H9 (cell line): ENCODE measurements around the gene LSM2. TPM values are rescaled to one million over a fixed set of nuclear protein-coding genes. Genes with fewer than 3 reads are reported as not detected.

Source experiments
- DNase-seq: peaks from one replicate; pipeline ENCODE4 v3.0.0-alpha.2; 2017
- H2AFZ ChIP-seq: one replicate; pipeline ENCODE4 v1.6.1; 2013; ENCODE audit warnings: mild to moderate bottlenecking, low read length, control low read depth, moderate library complexity
- H2AK5ac ChIP-seq: 2 replicates; pipeline ENCODE4 v1.6.1; 2013; ENCODE audit warnings: low read length, control low read depth, mixed read lengths; ENCODE audit not compliant: insufficient read length
- H2BK120ac ChIP-seq: one replicate; pipeline ENCODE4 v1.6.1; 2013; ENCODE audit warnings: low read depth, mild to moderate bottlenecking, low read length, control low read depth, inconsistent platforms; ENCODE audit not compliant: poor library complexity, severe bottlenecking
- H2BK12ac ChIP-seq: 2 replicates; pipeline ENCODE4 v1.6.1; 2013; ENCODE audit warnings: low read length, control low read depth, mixed read lengths, low read depth; ENCODE audit not compliant: insufficient read length
- H2BK15ac ChIP-seq: 2 replicates; pipeline ENCODE4 v1.6.1; 2013; ENCODE audit warnings: low read depth, low read length, control low read depth
- H2BK20ac ChIP-seq: one replicate; pipeline ENCODE4 v1.6.1; 2013; ENCODE audit warnings: low read depth, mild to moderate bottlenecking, low read length, control low read depth, inconsistent platforms; ENCODE audit not compliant: poor library complexity, severe bottlenecking
- H2BK5ac ChIP-seq: 2 replicates; pipeline ENCODE4 v1.6.1; 2013; ENCODE audit warnings: low read length, control low read depth, mixed read lengths; ENCODE audit not compliant: insufficient read length
- H3K14ac ChIP-seq: 2 replicates; pipeline ENCODE4 v1.6.1; 2013; ENCODE audit warnings: low read length, control low read depth; ENCODE audit not compliant: insufficient read depth
- H3K18ac ChIP-seq: 2 replicates; pipeline ENCODE4 v1.6.1; 2013; ENCODE audit warnings: low read depth, mild to moderate bottlenecking, mixed read lengths, low read length, control low read depth; ENCODE audit not compliant: insufficient read length
- H3K23ac ChIP-seq: 2 replicates; pipeline ENCODE4 v1.6.1; 2013; ENCODE audit warnings: low read length, control low read depth, mixed read lengths, low read depth; ENCODE audit not compliant: insufficient read length
- H3K23me2 ChIP-seq: 2 replicates; pipeline ENCODE4 v1.6.1; 2013; ENCODE audit warnings: low read depth, mild to moderate bottlenecking, mixed read lengths, low read length, control low read depth; ENCODE audit not compliant: insufficient read length, poor library complexity, severe bottlenecking
- H3K27ac ChIP-seq: 2 replicates; pipeline ENCODE4 v1.5.1; 2013; ENCODE audit warnings: low read length, control low read depth, mixed read lengths, low read depth; ENCODE audit not compliant: insufficient read length
- H3K27me3 ChIP-seq: 2 replicates; pipeline ENCODE4 v1.6.1; 2013; ENCODE audit warnings: low read length, control low read depth, inconsistent platforms; ENCODE audit not compliant: insufficient read depth
- H3K4ac ChIP-seq: 2 replicates; pipeline ENCODE4 v1.6.1; 2013; ENCODE audit warnings: low read depth, mild to moderate bottlenecking, control low read depth, inconsistent platforms, low read length, moderate library complexity
- H3K4me1 ChIP-seq: 2 replicates; pipeline ENCODE4 v1.6.1; 2013; ENCODE audit warnings: low read length, control low read depth, inconsistent platforms; ENCODE audit not compliant: insufficient read depth
- H3K4me2 ChIP-seq: 2 replicates; pipeline ENCODE4 v1.6.1; 2013; ENCODE audit warnings: low read length, control low read depth, mixed read lengths; ENCODE audit not compliant: insufficient read length, insufficient read depth
- H3K56ac ChIP-seq: 2 replicates; pipeline ENCODE4 v1.6.1; 2013; ENCODE audit warnings: low read depth, mild to moderate bottlenecking, mixed read lengths, low read length, control low read depth; ENCODE audit not compliant: insufficient read length
- H3K79me1 ChIP-seq: 2 replicates; pipeline ENCODE4 v1.6.1; 2013; ENCODE audit warnings: low read depth, mild to moderate bottlenecking, moderate library complexity, low read length, control low read depth, inconsistent platforms; ENCODE audit not compliant: insufficient read depth, poor library complexity, severe bottlenecking
- H3K79me2 ChIP-seq: 2 replicates; pipeline ENCODE4 v1.6.1; 2013; ENCODE audit warnings: low read length, control low read depth, inconsistent platforms; ENCODE audit not compliant: insufficient read depth
- H3K9ac ChIP-seq: 2 replicates; pipeline ENCODE4 v1.6.1; 2013; ENCODE audit warnings: low read length, control low read depth, mixed read lengths; ENCODE audit not compliant: insufficient read length; ENCODE audit errors: extremely low read depth
- H3K9me3 ChIP-seq: one replicate; pipeline ENCODE4 v1.6.1; 2013; ENCODE audit warnings: low read depth, low read length, inconsistent platforms; ENCODE audit not compliant: control insufficient read depth
- H3T11ph ChIP-seq: one replicate; pipeline ENCODE4 v1.6.1; 2013; ENCODE audit warnings: mild to moderate bottlenecking, low read length, control low read depth, inconsistent platforms
- H4K20me1 ChIP-seq: one replicate; pipeline ENCODE4 v1.6.1; 2013; ENCODE audit not compliant: control insufficient read depth, insufficient read length, insufficient read depth
- H4K5ac ChIP-seq: 2 replicates; pipeline ENCODE4 v1.6.1; 2013; ENCODE audit warnings: low read depth, mild to moderate bottlenecking, mixed read lengths, low read length, control low read depth; ENCODE audit not compliant: insufficient read length
- H4K8ac ChIP-seq: replicated peaks from 2 replicates; pipeline ENCODE4 v1.6.1; 2013; ENCODE audit warnings: low read length, control low read depth, mixed read lengths, low read depth; ENCODE audit not compliant: insufficient read length
- H4K91ac ChIP-seq: 2 replicates; pipeline ENCODE4 v1.6.1; 2013; ENCODE audit warnings: low read depth, mild to moderate bottlenecking, moderate library complexity, mixed read lengths, low read length, control low read depth; ENCODE audit not compliant: insufficient read length
- H3K27ac Mint-ChIP-seq, 3 experiments: 2 replicates in 2 of 3; 3 replicates in 1 of 3; pipeline ENCODE4 v1.8.0; 2020 to 2021; ENCODE audit warnings: mixed read lengths in 3 of 3, mild to moderate bottlenecking in 1 of 3, moderate library complexity in 1 of 3
- H3K27me3 Mint-ChIP-seq: 2 replicates; pipeline ENCODE4 v1.8.0; 2021; ENCODE audit warnings: low read depth, mild to moderate bottlenecking, moderate library complexity, mixed read lengths
- H3K36me3 Mint-ChIP-seq, 3 experiments: 2 replicates in 2 of 3; 3 replicates in 1 of 3; pipeline ENCODE4 v1.8.0; 2020 to 2021; ENCODE audit warnings: low read depth in 3 of 3, mixed read lengths in 3 of 3; ENCODE audit not compliant: insufficient read depth in 1 of 3
- H3K4me1 Mint-ChIP-seq, 2 experiments: 2 replicates each; pipeline ENCODE4 v1.8.0; 2020; ENCODE audit warnings: mixed read lengths in 2 of 2
- H3K4me3 Mint-ChIP-seq, 2 experiments: 2 replicates in 1 of 2; 3 replicates in 1 of 2; pipeline ENCODE4 v1.8.0; 2020 to 2021; ENCODE audit warnings: mild to moderate bottlenecking in 2 of 2, mixed read lengths in 2 of 2, moderate library complexity in 1 of 2
- H3K9me3 Mint-ChIP-seq, 2 experiments: 2 replicates in 1 of 2; 3 replicates in 1 of 2; pipeline ENCODE4 v1.8.0; 2020; ENCODE audit warnings: mild to moderate bottlenecking in 2 of 2, mixed read lengths in 2 of 2, moderate library complexity in 1 of 2
- WGBS: extraction: QIAGEN DNeasy Blood & Tissue Kit; methylation state at CpG from one replicate; pipeline ENCODE4 v1.1.7; 2013; ENCODE audit warnings: missing lambda C conversion rate, low lambda C conversion rate, mixed read lengths; ENCODE audit not compliant: insufficient read length; ENCODE audit errors: extremely low coverage; 5-methylcytosine and 5-hydroxymethylcytosine counted together
- total RNA-seq: library from RNA; stranded (reverse); gene quantifications from 2 replicates; pipeline ENCODE4 v1.2.1, GENCODE V29; 2021
- TF ChIP-seq, protein P1 (sequence below): fragments of 200-600 bp; sonication (generic); conservative IDR thresholded peaks from 3 replicates; pipeline ENCODE4 v1.8.0; 2021; ENCODE audit warnings: antibody characterized with exemption, mild to moderate bottlenecking

LSM2 gene
- total RNA-seq, 1 experiment from 2014 or later = 123 TPM

- Histone ChIP-seq H3K27me3 (no peaks in the 10 kb centered on the region), H3K4ac (no peak within 1 kb of the TSS), H3T11ph (no peak within 1 kb of the TSS), H2BK12ac (no peak within 1 kb of the TSS), H2BK120ac (no peak within 1 kb of the TSS), H4K8ac (no peak within 1 kb of the TSS), H3K4me2 (peak within 1 kb of the TSS; percentile 76), H2BK15ac (no peak within 1 kb of the TSS), H2BK5ac (no peak within 1 kb of the TSS), H2BK20ac (no peak within 1 kb of the TSS), H3K9me3 (no peaks in the 10 kb centered on the region), H3K9ac (no peak within 1 kb of the TSS), H3K4me1 (no peaks in the 10 kb centered on the region; the same call in 1 of the 2 replicates), H3K79me2 (no peaks in the 10 kb centered on the region), H3K23me2 (peaks cover 5% of the 10 kb centered on the region), H3K27ac (no peak within 1 kb of the TSS), H4K5ac (no peak within 1 kb of the TSS), H2AK5ac (no peak within 1 kb of the TSS), H4K20me1 (no peaks in the 10 kb centered on the region), H3K14ac (peak within 1 kb of the TSS; percentile 37; the same call in 1 of the 2 replicates), H4K91ac (no peak within 1 kb of the TSS), H3K56ac (no peak within 1 kb of the TSS), H2AFZ (no peak within 1 kb of the TSS), H3K18ac (peak within 1 kb of the TSS; percentile 66), H3K79me1 (no peaks in the 10 kb centered on the region), H3K23ac (no peak within 1 kb of the TSS)
- Mint-ChIP-seq H3K36me3 (peaks cover 3 to 10% (median 6%) of the 10 kb centered on the region in 3 experiments; a peak in 5 of 7 replicates), H3K4me3 (peak within 1 kb of the TSS; percentile 81 to 90), H3K27me3 (peaks cover 5% of the 10 kb centered on the region), H3K4me1 (peaks cover 19 to 22% of the 10 kb centered on the region in 2 experiments), H3K27ac (peak within 1 kb of the TSS; percentile 94 to 99 (median 99)), H3K9me3 (peaks cover 6 to 9% of the 10 kb centered on the region in 2 experiments)
- TF ChIP-seq, protein P1, sequence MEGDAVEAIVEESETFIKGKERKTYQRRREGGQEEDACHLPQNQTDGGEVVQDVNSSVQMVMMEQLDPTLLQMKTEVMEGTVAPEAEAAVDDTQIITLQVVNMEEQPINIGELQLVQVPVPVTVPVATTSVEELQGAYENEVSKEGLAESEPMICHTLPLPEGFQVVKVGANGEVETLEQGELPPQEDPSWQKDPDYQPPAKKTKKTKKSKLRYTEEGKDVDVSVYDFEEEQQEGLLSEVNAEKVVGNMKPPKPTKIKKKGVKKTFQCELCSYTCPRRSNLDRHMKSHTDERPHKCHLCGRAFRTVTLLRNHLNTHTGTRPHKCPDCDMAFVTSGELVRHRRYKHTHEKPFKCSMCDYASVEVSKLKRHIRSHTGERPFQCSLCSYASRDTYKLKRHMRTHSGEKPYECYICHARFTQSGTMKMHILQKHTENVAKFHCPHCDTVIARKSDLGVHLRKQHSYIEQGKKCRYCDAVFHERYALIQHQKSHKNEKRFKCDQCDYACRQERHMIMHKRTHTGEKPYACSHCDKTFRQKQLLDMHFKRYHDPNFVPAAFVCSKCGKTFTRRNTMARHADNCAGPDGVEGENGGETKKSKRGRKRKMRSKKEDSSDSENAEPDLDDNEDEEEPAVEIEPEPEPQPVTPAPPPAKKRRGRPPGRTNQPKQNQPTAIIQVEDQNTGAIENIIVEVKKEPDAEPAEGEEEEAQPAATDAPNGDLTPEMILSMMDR = no peak
- peak; percentile 100 for DNase-seq
- no CpG with 5 or more reads among the region's 56 CpGs for WGBS
Observed at GRCh38 chr6:31815025-31815838, 8.5 kb upstream of the LSM2 start, which contains the start of the genes HSPA1A and HSPA1L. TSS of gene HSPA1A (plus strand) at chr6:31815543. CDS start at chr6:31815757, 214 bp downstream. TSS of gene HSPA1L (minus strand) at chr6:31815283. CDS start at chr6:31811972, 3,311 bp downstream.
